Right lobe of liver (tissue), 4 donors: ENCODE data around the gene LILRA6.
"Not testable (repeated sequence)": the region's sequence is repeated elsewhere in the genome, so short reads cannot be mapped to it uniquely, and the experiment has no call there.

Experiments
- CTCF ChIP-seq, 4 donors: fragments of 200-600 bp in 3 of 4; fragments of 450-650 bp in 1 of 4; IDR thresholded peaks; one replicate each; pipeline versions ENCODE4 v1.5.1 to v1.8.0; 2016 to 2022; ENCODE audit warnings: antibody characterized with exemption in 4 of 4, mild to moderate bottlenecking in 2 of 4
- POLR2A ChIP-seq: fragments of 450-650 bp; IDR thresholded peaks from one replicate; pipeline ENCODE4 v1.6.1; 2017; ENCODE audit warnings: antibody characterized with exemption, mild to moderate bottlenecking
- donor health status: DM: no; HTN: no; CAD: no.
- donor health status: DM: no; HTN: no; CAD: no.
- donor health status: DM: no; HTN: yes; CAD: no.

GRCh38 chr19:54223937-54224281, 18.7 kb downstream of the LILRA6 start:
- TF ChIP-seq POLR2A; CTCF (IDR thresholded peaks at IDR 0.05): not testable (repeated sequence)
